Duodenal mucosa (tissue), 2 donors: ENCODE data around the gene ATP1A1.
A peak's percentile ranks its signal among the peaks of the same experiment; 100 is the strongest.

ENCODE experiments used
- H3K27ac ChIP-seq: one replicate; pipeline ENCODE4 v1.7.0; 2013; ENCODE audit warnings: low read depth, low read length
- H3K27me3 ChIP-seq, 2 donors: one replicate each; pipeline ENCODE4 v1.7.0; 2013; ENCODE audit warnings: low read length in 2 of 2, control low read depth in 1 of 2; ENCODE audit not compliant: insufficient read depth in 2 of 2, control insufficient read depth in 1 of 2
- H3K36me3 ChIP-seq, 2 donors: one replicate each; pipeline ENCODE4 v1.7.0; 2013; ENCODE audit warnings: low read length in 2 of 2, control low read depth in 1 of 2; ENCODE audit not compliant: insufficient read depth in 2 of 2, control insufficient read depth in 1 of 2
- H3K4me1 ChIP-seq, 2 donors: one replicate each; pipeline ENCODE4 v1.7.0; 2013; ENCODE audit warnings: low read length in 2 of 2, control low read depth in 1 of 2; ENCODE audit not compliant: insufficient read depth in 2 of 2, control insufficient read depth in 1 of 2
- H3K4me3 ChIP-seq, 2 donors: one replicate each; pipeline ENCODE4 v1.7.0; 2013; ENCODE audit warnings: low read length in 2 of 2, low read depth in 1 of 2
- H3K9ac ChIP-seq, 2 donors: one replicate each; pipeline ENCODE4 v1.7.0; 2013; ENCODE audit warnings: low read length in 2 of 2, low read depth in 1 of 2
- H3K9me3 ChIP-seq, 2 donors: one replicate each; pipeline ENCODE4 v1.7.0; 2013; ENCODE audit warnings: low read length in 2 of 2, control low read depth in 1 of 2; ENCODE audit not compliant: control insufficient read depth in 1 of 2

ATP1A1 gene

DNA sequence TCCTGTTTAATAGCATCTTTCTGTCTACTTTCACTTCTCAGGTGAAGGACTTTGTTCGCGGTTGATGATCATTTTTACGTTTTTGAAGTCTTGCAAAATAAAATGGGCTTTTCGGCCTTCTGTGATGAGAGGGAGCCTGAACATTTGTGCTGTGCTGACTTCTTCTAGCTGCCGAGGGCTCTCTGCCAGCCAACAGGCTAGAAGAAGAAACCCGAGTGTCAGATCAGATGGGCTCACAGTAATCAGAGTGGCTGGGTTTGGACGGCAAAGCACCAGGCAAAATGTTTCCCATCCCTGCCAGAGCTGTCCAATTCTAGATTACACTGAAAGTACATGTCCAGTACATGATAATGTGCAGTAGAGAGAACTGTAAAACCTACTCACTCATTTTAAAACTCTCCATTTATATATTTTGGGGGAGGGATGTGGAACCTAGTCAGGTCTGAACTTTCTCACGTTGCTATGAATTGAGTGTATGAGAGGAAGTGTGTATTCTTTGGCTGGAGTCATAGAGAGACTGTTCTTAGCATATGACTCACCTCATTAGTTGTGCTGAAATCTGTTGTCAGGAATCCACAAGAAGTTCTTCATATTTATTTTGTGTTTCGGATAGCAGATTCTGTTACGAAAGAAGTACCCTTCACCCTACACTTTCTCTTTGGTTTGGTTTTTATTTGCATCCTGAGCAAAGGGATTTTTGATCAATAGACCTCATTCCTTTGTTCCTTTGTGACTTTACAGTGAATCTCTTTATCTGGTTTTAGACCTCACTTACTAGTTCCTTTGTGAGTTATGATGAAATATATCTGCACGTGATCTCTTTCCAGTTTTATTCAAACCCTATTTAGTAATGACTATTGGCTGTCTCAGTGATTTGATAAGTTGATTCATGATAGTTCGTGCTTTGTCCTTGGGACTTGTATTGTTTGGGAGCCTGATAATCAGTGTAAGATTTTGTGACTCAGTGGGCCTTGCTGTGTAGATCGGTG is 4.8 kb downstream of the ATP1A1 start:
- no peaks in the 10 kb centered on the region for H3K27me3 ChIP-seq
- H3K4me3 ChIP-seq = peak overlapping the region; percentile 95 to 96
- H3K4me1 ChIP-seq = peaks cover 64 to 72% of the 10 kb centered on the region in 2 donors
- no peaks in the 10 kb centered on the region for H3K9me3 ChIP-seq
- H3K9ac ChIP-seq = peak overlapping the region; percentile 49 to 97
- H3K36me3 ChIP-seq = peaks cover 0 to 6% of the 10 kb centered on the region in 2 donors
- H3K27ac ChIP-seq = peak overlapping the region; percentile 74

DNA sequence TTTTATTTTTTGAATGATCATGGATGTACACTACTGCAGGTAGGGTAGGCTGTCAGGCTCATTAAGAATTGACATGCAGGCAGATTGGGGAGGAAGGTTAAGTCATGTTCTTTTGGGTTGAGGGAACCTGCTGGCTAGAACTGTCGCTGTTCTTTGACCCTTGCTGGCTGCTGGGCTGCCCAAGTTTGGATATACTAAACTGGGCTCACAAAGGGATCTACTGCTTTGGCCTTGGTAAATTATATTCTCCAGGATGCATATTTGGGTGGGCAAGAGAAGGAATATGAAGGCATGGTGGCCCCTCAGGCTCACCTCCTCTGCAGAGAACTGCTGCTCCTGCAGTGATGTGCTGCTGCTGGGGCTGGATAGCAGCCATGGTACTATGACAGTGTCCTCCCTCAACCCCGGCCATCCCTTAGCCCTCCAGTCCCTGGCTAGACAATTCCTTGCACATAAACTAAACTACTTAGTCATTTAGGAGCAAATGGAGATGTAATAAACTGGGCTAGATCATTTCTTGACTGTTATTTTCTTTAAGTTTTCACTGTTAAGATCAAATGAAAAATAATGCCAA is 6.1 kb downstream of the ATP1A1 start:
- H3K4me1 ChIP-seq = peaks cover 66 to 81% of the 10 kb centered on the region in 2 donors

DNA sequence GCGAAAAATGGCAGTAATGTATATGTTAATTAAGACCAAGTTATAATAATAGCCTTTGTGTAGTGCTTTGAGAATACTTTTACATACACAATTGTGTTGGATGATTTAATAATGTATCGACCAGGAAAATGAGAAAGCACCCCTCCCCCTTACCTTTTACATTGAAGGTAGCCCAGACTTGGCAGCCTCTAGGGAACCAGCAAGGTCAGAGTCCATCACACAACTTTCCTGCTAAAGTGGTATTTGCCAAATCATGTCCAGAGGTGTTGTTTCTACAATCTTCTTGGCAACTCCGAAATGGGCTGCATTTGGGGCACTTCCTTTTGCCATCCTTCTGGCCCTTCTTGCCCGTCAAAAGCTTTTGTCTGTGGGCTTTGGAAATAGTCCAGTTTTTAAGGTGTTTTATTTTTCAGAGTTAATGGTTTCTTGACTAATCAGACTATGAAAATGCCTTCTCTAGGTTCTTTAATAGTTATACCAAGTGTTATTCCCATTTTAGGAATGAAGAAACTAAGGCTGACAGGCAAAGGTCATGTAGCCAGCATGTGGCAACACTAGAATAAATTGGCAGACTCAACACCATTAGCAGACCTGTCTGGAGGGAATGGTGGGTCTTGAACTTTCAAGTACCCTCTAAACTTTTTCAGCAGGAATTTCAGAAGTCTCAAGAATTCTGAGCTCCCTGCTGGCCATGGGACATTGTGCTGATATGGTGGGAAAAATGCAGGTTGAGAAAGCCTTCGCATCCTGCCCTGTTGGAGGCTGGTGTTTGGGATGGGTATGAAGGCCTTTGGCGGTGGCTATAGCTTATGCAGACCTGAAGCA is 6.8 kb downstream of the ATP1A1 start:
- peaks cover 14 to 18% of the 10 kb centered on the region in 2 donors for H3K36me3 ChIP-seq
- H3K27me3 ChIP-seq = no peaks in the 10 kb centered on the region
- no peak overlapping the region for H3K9ac ChIP-seq
- H3K9me3 ChIP-seq = no peaks in the 10 kb centered on the region
- no peak overlapping the region for H3K27ac ChIP-seq
- peaks cover 58 to 79% of the 10 kb centered on the region in 2 donors for H3K4me1 ChIP-seq
- peak overlapping the region; percentile 3 to 96 for H3K4me3 ChIP-seq

More for the DNA sequence above, 6.1 kb downstream of the ATP1A1 start:
- Histone ChIP-seq H3K9ac (no peak overlapping the region), H3K4me3 (peak overlapping the region in 1 of 2 donors; percentile 96), H3K9me3 (no peaks in the 10 kb centered on the region), H3K27ac (no peak overlapping the region), H3K27me3 (no peaks in the 10 kb centered on the region), H3K36me3 (peaks cover 6 to 13% of the 10 kb centered on the region in 2 donors)

DNA sequence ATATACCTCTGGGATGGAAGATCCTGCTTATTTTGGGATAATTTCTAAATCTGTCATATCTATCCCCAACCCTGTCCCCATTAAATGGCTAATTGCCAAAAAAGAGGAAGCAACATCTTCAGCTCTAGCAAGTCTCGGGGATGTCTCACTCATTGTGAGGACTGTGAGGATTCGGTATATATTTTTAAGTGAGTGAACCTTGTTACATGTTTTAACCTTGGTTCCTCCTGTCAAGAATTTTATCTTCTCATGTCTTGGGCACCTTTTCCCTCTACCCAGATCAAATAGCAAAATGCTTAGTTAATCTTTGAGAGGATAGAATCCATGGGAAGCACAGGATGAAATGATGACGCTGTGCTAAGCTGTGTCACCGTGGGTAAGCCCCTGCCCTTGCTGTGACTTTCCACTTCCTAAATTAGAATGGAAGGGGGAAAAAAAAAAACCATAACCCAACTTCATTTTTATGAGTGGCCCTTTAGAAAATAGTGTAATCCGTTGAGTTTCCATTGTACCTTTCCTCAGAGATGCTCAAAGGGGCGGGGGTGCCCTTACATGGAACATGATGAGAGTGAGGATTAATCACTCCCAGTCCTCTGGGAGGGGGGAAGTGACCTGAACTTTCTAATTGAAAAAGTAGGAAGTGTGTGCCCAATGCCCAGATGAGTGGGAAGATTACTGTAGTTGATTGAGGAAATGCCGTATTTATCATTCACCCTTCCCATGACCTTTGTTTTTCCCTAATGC is 7.6 kb downstream of the ATP1A1 start:
- Histone ChIP-seq H3K27me3 (no peaks in the 10 kb centered on the region), H3K9ac (no peak overlapping the region), H3K27ac (no peak overlapping the region), H3K4me3 (peak overlapping the region; percentile 3 to 31), H3K36me3 (peaks cover 21 to 26% of the 10 kb centered on the region in 2 donors), H3K4me1 (peaks cover 55 to 75% of the 10 kb centered on the region in 2 donors), H3K9me3 (no peaks in the 10 kb centered on the region)

DNA sequence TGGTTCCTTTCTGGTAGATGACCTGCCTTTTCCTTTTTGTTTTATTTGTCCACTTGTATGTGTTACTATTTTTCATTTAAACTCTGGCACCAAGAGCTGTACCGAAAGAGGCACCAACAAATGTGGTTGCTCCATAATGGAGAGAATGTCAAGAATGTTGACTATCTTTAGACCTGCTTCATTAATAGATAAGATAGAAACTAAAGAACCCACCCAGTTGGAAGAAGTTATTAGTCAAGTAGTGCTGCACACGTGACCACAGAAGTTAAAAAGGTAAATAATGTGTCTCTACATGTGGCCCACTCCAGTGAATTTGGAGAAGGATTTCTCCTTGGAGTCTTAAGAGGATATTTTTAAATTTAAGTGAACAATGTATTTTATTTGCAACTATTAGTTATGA is 9.3 kb downstream of the ATP1A1 start:
- no peak overlapping the region for H3K9ac ChIP-seq
- H3K36me3 ChIP-seq = peaks cover 34 to 36% of the 10 kb centered on the region in 2 donors
- H3K4me1 ChIP-seq = peaks cover 49 to 62% of the 10 kb centered on the region in 2 donors
- no peak overlapping the region for H3K27ac ChIP-seq
- no peaks in the 10 kb centered on the region for H3K27me3 ChIP-seq
- H3K4me3 ChIP-seq = no peak overlapping the region
- H3K9me3 ChIP-seq = no peaks in the 10 kb centered on the region

DNA sequence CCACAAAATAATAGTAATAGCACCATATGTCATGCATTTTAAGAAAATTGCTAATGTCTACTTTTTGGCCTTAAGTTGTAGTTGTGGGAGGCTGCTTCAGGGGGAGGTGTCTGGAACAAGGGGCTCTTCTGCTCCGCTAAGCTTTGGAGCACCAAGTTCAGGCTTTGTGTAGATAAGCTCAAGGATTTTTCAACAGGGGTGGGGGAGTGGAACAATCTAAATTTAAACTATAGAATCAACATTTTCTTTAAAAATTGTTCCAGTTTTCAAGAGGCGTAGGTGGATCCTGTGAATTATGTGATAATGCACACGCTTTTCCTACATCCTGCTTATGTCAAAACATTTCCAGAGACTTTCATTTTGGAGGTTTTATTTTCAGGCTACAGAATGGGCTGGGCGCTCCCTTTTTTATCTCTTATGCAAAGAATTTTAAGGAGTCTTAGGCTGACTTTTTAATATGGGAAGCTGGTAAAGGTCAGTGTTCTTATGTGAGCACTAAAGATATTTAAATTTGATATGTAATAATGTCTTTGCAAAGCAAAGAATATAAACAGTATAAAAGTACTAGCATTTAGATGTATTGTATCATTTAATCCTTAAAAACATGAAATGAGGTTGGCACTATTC is 9.9 kb downstream of the ATP1A1 start:
- Histone ChIP-seq H3K4me3 (no peak overlapping the region), H3K27ac (no peak overlapping the region)

DNA sequence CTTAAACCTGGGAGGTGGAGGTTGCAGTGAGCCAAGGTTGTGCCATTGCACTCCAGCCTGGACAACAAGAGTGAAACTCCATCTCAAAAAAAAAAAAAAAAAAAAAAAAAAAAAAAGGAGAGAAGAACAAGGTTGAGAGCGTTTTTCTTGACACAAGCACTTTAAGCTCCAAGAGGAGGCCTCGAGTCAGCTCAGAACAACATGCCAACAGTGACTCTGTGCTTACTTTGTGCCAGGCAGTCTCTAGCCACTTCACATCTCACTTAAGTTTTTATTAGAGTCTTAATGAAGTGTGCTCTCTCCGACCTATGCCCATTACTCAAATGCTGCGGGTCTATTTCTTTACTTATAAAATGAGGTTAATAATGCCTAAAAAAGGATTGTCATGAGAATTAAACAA is 13.0 kb downstream of the ATP1A1 start:
- peaks cover 67 to 73% of the 10 kb centered on the region in 2 donors for H3K36me3 ChIP-seq
- no peak overlapping the region for H3K9ac ChIP-seq
- H3K27me3 ChIP-seq = no peaks in the 10 kb centered on the region
- peaks cover 44 to 62% of the 10 kb centered on the region in 2 donors for H3K4me1 ChIP-seq
- H3K27ac ChIP-seq = no peak overlapping the region
- no peak overlapping the region for H3K4me3 ChIP-seq
- no peaks in the 10 kb centered on the region for H3K9me3 ChIP-seq

More for the DNA sequence above, 9.9 kb downstream of the ATP1A1 start:
- Histone ChIP-seq H3K36me3 (peaks cover 38 to 42% of the 10 kb centered on the region in 2 donors), H3K9ac (no peak overlapping the region), H3K27me3 (no peaks in the 10 kb centered on the region), H3K4me1 (peaks cover 47 to 63% of the 10 kb centered on the region in 2 donors), H3K9me3 (no peaks in the 10 kb centered on the region)

DNA sequence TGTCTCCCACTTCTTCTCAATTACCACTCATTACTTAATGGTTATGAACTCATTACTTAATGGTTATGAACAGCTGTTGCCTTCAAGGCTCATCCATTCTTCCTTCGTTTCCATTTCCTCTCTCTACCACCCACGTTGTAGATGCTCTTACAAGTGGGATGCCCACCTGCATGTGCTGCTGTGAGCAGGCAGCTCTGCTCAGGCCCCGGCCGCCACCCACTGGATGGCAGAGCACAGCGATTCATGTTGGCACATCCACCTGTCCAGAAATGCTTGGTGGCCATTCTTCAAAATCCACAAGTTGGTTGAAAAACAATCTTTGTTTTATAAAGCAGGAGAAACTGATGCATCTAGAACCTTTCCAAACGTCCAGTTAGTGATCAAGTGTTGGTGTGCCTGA is 14.5 kb downstream of the ATP1A1 start:
- peaks cover 53 to 64% of the 10 kb centered on the region in 2 donors for H3K4me1 ChIP-seq
- no peaks in the 10 kb centered on the region for H3K9me3 ChIP-seq
- no peak overlapping the region for H3K9ac ChIP-seq
- H3K36me3 ChIP-seq = peaks cover 79 to 88% of the 10 kb centered on the region in 2 donors
- no peak overlapping the region for H3K4me3 ChIP-seq
- H3K27ac ChIP-seq = no peak overlapping the region
- H3K27me3 ChIP-seq = no peaks in the 10 kb centered on the region

DNA sequence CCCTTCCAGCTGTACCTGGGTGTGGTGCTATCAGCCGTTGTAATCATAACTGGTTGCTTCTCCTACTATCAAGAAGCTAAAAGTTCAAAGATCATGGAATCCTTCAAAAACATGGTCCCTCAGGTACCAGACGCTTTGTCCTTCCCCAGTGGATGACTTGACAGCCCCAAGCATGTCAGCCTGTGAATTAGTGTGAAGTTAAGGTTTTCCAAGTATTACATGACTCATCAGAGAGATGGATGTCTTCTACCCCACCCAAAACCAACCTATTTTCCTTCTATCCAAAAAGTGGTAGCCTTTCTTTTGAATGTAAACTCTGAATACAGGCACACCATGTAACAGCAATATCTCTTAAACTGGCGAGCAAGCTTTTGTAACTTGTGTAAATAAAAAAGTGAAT is 15.1 kb downstream of the ATP1A1 start:
- Histone ChIP-seq H3K36me3 (peaks cover 84 to 93% of the 10 kb centered on the region in 2 donors), H3K4me3 (no peak overlapping the region), H3K4me1 (peaks cover 54 to 64% of the 10 kb centered on the region in 2 donors), H3K9me3 (no peaks in the 10 kb centered on the region), H3K27me3 (no peaks in the 10 kb centered on the region), H3K9ac (no peak overlapping the region), H3K27ac (no peak overlapping the region)
